Memory B cell (primary cell): Measurements from ENCODE around the gene RASA3.

Source experiments
- ATAC-seq: fragments of 150-1000 bp; cut with Tn5 transposase; 2 replicates; pipeline ENCODE4 v1.10.0; 2021; ENCODE audit warnings: low read depth, mild to moderate bottlenecking, moderate library complexity
- DNase-seq, 2 donors: peaks; one replicate each; pipeline ENCODE4 v3.0.0; 2022; ENCODE audit warnings: low spot score in 2 of 2
- H3K27ac Mint-ChIP-seq: one replicate; pipeline ENCODE4 v1.8.0; 2022; ENCODE audit warnings: mild to moderate bottlenecking, moderate library complexity, mixed read lengths
- H3K27me3 Mint-ChIP-seq: one replicate; pipeline ENCODE4 v1.8.0; 2022; ENCODE audit warnings: mixed read lengths
- H3K36me3 Mint-ChIP-seq: one replicate; pipeline ENCODE4 v1.8.0; 2022; ENCODE audit warnings: mild to moderate bottlenecking, mixed read lengths
- H3K4me1 Mint-ChIP-seq: one replicate; pipeline ENCODE4 v1.8.0; 2022; ENCODE audit warnings: mixed read lengths
- H3K4me3 Mint-ChIP-seq: one replicate; pipeline ENCODE4 v1.8.0; 2022; ENCODE audit warnings: mild to moderate bottlenecking, moderate library complexity, mixed read lengths
- H3K9me3 Mint-ChIP-seq: one replicate; pipeline ENCODE4 v1.8.0; 2022; ENCODE audit warnings: mixed read lengths

Gene RASA3

DNA sequence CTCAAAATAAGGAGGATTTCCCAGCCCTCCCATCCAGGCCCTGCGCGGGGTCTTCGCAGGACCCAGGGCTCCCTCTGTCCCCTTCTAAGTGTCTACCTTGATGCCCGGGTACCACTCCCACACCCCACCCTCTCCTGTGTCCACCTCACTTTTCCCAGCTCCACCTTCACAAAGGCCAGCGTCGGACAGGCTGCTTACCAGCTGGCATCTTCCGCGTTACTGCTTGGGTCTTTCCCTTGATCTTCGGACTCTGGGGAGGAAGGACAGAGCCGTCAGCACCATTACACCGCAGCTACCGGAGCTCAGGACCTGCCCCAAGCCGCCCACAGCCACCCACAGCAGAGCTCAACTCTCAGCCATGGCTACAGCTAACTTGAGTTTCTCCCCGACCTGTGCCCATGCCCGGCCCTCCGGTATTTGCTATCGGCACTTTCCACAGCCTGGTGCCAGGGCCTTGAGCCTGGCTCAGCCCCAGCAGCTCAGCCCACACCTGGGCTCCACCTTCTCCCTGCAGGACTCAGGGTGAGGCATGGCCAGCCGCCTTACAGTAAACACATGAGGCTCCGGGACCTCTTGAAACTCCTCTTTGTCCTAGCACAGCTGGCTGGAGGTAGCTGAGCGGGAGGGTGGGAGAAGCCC lies 162.3 kb downstream of the RASA3 start:
- Mint-ChIP-seq H3K36me3 (peaks cover 4% of the 10 kb centered on the region), H3K27me3 (no peaks in the 10 kb centered on the region), H3K4me1 (no peaks in the 10 kb centered on the region), H3K27ac (no peak overlapping the region), H3K4me3 (no peak overlapping the region), H3K9me3 (no peaks in the 10 kb centered on the region)
- DNase-seq (no peak), ATAC-seq (no peak)

DNA sequence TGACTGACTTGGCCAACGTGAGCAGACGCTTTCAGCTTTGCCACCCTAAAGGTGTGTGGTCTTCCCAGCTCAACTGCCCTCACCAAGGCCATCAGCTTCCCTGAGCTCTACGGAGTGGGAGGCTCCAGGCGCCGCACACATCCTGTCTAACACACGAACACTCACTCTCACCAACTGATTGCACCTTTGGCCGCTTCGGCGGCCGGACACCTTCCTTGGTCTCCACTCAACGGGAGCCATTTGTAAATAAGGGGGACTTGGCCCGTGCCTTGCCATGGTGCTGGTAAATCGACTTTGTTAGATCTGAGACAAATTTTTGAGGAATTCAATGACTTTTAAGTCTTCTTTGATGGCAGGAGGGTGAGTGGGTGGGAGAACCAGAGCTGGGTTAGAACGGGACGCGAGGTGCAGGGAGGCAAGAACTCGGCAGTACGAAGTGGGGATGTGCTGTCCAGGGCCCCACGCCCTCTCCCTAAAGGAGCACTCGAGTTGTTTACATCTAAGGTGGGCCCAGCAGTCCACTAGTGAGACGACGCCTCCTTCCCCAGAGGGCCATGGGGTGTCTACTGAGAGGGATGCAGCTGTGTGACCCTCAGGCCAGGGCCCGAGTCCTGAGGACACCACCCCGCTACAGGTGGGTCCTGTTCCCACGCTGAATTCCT lies 163.0 kb downstream of the RASA3 start:
- no peaks in the 10 kb centered on the region for H3K9me3 Mint-ChIP-seq
- no peaks in the 10 kb centered on the region for H3K27me3 Mint-ChIP-seq
- ATAC-seq, result no peak

DNA sequence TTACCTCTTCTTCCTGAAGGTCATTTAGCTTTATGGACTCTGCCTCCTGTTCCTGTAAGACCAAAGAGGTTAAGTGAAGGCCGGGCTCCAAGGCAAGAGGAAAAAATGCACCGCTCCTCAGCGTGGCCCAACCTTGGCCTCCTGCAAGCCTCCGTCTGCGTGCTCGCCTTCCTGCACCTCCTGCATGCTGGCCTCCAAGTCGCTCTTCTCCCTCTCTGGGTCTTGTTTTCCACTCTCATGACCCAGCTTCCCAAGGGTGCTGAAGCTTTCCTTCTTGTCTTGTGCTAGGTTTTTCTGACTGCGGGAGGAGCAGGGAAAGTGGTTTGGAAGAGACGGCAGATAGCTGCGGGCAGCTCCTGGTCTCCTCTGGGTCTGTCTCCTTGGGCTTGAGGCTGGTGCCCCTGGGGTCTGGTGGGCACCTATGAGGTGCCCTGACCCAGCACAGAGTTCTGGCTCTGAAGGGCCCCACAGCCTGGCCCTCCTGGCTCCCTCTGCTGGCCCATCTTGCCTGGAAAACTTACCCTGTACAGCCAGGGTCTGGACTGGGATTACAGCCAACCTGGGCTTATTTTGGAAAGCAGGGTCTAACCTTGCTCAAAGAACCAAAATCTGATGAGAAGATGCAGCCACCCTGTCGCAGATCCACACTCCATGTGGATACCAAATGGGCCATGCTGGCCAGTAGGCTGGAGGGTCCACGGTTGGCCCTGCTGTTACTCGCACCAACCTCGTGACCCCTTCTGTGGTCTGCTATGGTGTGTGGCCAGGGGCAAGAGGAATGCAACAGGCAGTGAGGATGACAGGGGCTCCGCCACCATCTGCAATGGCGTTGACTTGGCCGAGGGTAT lies 163.7 kb downstream of the RASA3 start:
- ATAC-seq (no peak), DNase-seq (no peak)
- Mint-ChIP-seq H3K9me3 (no peaks in the 10 kb centered on the region), H3K4me3 (no peak overlapping the region), H3K27me3 (no peaks in the 10 kb centered on the region), H3K27ac (no peak overlapping the region), H3K36me3 (no peaks in the 10 kb centered on the region), H3K4me1 (no peaks in the 10 kb centered on the region)

More for the DNA sequence above, 163.0 kb downstream of the RASA3 start:
- Mint-ChIP-seq H3K4me1 (no peaks in the 10 kb centered on the region), H3K27ac (no peak overlapping the region), H3K4me3 (no peak overlapping the region), H3K36me3 (peaks cover 4% of the 10 kb centered on the region)
- no peak for DNase-seq

DNA sequence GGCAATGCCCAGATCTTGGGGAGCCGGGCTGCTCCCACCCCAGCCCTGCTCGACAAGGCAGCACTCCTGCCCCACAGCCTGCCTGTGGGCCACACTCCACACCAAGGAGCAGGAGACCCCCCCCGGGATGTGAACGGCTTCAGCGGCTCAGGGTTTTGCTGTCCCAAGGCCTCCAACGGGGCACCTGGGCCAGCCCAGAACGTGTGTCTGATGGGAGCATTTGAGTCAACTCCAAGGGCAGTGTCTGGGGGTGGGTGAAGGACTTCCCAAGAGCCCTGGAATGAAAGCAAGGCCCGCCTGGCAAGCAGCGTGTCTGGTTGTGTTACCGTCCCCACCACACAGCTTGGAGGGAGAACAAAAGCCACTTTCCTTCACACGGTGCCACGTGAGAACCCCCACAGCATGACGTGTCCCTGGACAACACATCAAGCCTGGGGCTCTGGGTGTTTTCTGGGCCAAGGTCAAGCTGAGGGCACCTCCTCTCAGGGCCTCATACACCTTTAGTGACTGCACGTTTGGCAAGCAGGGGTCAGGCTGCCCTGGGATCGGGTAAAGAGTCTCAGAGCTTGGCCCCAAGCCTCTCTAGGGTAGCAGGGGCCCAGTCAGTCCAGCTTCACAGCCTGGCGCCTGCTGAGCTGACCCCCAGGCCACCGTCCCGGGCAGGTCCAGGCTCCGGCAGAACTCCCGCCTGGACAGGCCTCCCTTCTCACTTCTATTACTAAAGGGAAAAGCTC lies 164.5 kb downstream of the RASA3 start:
- H3K4me1 Mint-ChIP-seq, result no peaks in the 10 kb centered on the region
- no peak overlapping the region for H3K27ac Mint-ChIP-seq
- no peak overlapping the region for H3K4me3 Mint-ChIP-seq
- no peak for ATAC-seq
- H3K9me3 Mint-ChIP-seq, result no peaks in the 10 kb centered on the region
- H3K27me3 Mint-ChIP-seq, result no peaks in the 10 kb centered on the region
- no peak for DNase-seq
- no peaks in the 10 kb centered on the region for H3K36me3 Mint-ChIP-seq

DNA sequence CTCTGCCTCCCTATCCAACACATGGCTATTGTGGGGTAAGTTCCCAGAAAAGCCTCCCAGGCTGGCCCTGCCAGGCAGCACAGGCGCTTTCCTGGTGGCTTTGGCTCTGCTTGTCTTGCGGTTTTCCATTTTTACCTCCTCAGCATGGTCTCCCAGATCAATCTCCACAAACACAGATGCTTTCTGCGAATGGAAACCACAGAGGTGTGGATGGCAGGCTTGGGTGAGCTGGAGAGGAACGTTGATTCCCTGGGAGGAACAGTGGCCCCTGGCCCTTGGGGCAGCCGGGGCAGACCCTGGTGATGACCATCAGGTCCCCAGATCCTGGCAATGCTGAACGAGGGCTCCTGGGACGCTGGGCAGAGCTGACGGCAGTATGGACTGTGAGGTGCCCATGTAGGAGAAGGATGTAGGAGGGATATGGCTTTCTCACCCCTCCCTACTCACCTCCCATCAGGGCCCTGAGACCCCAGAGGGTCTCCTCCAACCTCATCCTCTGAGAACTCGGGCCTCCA lies 165.2 kb downstream of the RASA3 start:
- Mint-ChIP-seq H3K4me3 (no peak overlapping the region), H3K9me3 (no peaks in the 10 kb centered on the region), H3K4me1 (no peaks in the 10 kb centered on the region), H3K36me3 (no peaks in the 10 kb centered on the region), H3K27me3 (no peaks in the 10 kb centered on the region), H3K27ac (no peak overlapping the region)
- DNase-seq (no peak), ATAC-seq (no peak)

DNA sequence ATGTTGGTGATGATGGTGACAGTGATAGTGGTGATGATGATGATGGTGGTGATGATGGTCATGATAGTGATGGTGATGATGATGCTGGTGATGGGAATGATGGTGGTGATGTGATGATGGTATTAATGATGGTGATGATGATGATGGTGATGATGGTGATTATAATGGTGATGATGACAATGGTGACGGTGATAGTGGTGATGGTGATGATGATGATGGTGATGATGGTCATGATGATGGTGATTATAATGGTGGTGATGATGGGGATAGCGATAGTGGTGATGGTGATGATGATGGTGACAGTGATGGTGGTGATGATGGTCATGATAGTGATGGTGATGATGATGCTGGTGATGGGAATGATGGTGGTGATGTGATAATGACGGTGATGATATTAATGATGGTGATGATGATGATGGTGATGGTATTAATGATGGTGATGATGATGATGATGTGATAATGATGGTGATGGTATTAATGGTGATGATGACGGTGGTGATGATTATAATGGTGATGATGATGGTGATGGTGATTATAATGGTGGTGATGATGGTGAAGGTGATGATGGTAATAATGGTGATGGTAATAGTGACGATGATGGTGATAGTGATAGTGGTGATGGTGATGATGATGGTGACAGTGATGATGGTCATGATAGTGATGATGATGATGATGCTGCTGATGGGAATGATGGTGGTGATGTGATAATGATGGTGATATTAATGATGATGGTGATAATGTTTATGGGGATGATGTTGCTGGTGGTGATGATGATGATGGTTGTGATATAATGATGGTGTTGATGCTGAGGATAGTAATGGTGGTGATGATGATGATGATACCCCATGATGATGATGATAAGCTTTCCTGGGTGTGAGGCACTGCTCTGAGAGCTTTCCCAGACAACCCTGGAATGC lies 166.2 kb downstream of the RASA3 start:
- no peak for DNase-seq
- no peaks in the 10 kb centered on the region for H3K27me3 Mint-ChIP-seq
- peaks cover 4% of the 10 kb centered on the region for H3K36me3 Mint-ChIP-seq
- H3K4me3 Mint-ChIP-seq, result no peak overlapping the region
- no peak overlapping the region for H3K27ac Mint-ChIP-seq
- no peak for ATAC-seq
- H3K4me1 Mint-ChIP-seq, result no peaks in the 10 kb centered on the region
- no peaks in the 10 kb centered on the region for H3K9me3 Mint-ChIP-seq

DNA sequence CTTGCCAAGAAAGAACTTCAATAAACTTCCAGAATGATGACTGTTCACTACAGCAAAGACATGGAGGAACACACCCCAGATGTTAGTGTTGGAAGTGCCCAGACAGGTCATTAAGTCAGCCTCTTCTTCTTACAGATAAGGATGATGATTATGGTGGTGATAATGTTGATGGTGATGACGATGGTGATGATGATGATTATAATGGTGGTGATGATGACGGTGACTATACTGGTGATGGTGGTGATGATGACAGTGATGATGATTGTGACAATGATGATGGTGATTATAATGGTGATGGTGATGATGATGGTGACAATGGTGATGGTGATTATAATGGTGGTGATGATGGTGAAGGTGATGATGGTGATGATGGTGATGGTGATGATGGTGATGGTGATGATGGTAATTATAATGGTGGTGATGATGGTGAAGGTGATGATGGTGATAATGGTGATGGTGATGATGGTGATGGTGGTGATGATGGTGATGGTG lies 167.0 kb downstream of the RASA3 start:
- peaks cover 5% of the 10 kb centered on the region for H3K36me3 Mint-ChIP-seq
- H3K27ac Mint-ChIP-seq, result no peak overlapping the region
- peaks cover under 1% of the 10 kb centered on the region for H3K9me3 Mint-ChIP-seq
- peaks cover under 1% of the 10 kb centered on the region for H3K4me1 Mint-ChIP-seq
- DNase-seq (no peak), ATAC-seq (no peak)
- no peaks in the 10 kb centered on the region for H3K27me3 Mint-ChIP-seq
- no peak overlapping the region for H3K4me3 Mint-ChIP-seq

DNA sequence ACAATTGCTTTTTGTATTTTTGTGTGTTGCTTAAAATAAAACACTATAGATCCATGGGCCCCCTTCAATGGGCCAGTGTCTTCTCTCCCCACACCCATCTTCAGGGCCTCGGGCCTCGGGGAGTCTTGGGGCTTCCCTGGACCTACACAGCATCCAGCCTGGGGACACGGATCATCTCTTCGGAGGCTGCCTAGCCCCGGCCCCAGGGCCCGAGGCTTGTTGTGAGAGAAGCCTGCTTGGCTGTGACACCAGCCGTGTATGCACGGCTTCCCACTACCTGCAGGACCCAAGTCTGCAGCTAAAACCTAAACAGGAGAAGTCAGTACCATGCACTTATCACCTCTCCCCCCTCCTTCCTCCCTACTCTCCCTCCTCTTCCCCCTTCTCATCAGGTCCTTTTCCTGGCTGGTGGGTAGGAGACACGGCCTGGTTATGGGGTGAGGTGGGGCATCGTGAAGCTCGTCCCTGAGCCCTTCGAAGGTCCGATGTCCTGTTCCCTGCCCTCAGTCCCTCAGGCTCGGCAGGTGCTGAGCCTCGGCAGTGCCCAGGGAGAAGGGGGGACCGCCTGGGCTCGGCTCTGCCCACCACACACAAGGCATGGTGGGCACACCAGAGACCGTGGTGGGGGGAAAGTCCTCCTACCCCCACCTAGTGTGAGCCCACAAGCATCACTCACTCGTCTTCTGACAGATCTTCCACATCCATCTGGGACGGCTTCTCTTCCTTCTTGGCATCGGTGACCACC lies 168.0 kb downstream of the RASA3 start:
- peaks cover 6% of the 10 kb centered on the region for H3K36me3 Mint-ChIP-seq
- H3K4me1 Mint-ChIP-seq, result peaks cover 2% of the 10 kb centered on the region
- H3K27me3 Mint-ChIP-seq, result no peaks in the 10 kb centered on the region
- H3K9me3 Mint-ChIP-seq, result peaks cover 2% of the 10 kb centered on the region
- H3K27ac Mint-ChIP-seq, result no peak overlapping the region
- no peak overlapping the region for H3K4me3 Mint-ChIP-seq
- ATAC-seq, result no peak
- no peak for DNase-seq

DNA sequence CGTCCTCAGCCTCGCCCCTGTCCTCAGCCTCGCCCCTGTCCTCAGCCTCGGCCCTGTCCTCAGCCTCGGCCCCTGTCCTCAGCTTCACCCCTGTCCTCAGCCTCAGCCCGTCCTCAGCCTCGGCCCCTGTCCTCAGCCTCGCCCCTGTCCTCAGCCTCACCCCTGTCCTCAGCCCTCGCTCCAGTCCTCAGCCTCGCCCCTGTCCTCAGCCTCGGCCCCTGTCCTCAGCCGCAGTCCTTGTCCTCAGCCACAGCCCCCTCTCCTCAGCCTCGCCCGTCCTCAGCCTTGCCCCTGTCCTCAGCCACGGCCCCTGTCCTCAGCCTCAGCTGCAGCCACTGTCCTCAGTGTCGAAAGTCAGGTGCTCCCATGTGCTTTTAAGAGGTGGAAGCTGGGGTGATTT lies 169.0 kb downstream of the RASA3 start:
- ATAC-seq (no peak), DNase-seq (no peak)
- Mint-ChIP-seq H3K4me3 (no peak overlapping the region), H3K27me3 (no peaks in the 10 kb centered on the region), H3K9me3 (peaks cover 6% of the 10 kb centered on the region), H3K36me3 (peaks cover 11% of the 10 kb centered on the region), H3K4me1 (peaks cover 2% of the 10 kb centered on the region), H3K27ac (no peak overlapping the region)

DNA sequence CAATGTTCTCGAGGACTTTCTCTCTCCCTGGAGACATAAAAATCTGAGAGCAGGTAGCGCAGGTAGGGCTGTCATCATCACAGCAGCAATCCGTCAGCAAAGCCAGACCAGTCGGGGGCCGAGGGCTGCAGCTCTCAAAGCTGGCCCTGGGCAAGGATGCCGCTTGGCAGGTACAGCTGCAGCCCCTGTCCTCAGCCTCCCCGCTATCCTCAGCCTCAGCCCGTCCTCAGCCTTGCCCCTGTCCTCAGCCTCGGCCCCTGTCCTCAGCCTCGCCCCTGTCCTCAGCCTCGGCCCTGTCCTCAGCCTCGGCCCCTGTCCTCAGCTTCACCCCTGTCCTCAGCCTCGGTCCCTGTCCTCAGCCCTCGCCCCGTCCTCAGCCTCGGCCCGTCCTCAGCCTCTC lies 169.4 kb downstream of the RASA3 start:
- Mint-ChIP-seq H3K27ac (no peak overlapping the region), H3K4me1 (peaks cover 2% of the 10 kb centered on the region), H3K27me3 (no peaks in the 10 kb centered on the region), H3K9me3 (peaks cover 6% of the 10 kb centered on the region), H3K36me3 (peaks cover 11% of the 10 kb centered on the region), H3K4me3 (no peak overlapping the region)
- DNase-seq, result no peak
- no peak for ATAC-seq

DNA sequence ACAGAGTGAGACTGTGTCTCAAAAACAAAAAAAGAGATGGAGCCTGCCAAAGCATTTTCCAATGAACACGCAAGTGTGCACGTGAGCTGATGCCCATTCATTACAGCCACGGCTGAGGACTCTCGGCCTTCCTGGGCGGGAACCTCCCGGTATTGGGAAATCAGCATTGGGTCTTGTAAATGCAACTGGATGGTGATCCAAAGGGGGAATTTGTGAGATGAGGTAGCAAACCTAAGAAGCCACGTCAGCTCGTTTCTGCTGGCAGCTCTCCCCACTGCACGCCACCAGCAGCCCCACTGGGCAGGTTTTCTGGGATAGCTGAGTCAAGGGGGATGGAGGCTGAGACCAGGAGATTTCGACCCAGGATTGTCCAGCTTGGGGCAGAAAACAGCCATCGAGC lies 170.0 kb downstream of the RASA3 start:
- DNase-seq (no peak), ATAC-seq (no peak)
- Mint-ChIP-seq H3K27ac (no peak overlapping the region), H3K36me3 (peaks cover 14% of the 10 kb centered on the region), H3K4me3 (no peak overlapping the region), H3K4me1 (peaks cover 2% of the 10 kb centered on the region), H3K27me3 (no peaks in the 10 kb centered on the region), H3K9me3 (peaks cover 6% of the 10 kb centered on the region)

DNA sequence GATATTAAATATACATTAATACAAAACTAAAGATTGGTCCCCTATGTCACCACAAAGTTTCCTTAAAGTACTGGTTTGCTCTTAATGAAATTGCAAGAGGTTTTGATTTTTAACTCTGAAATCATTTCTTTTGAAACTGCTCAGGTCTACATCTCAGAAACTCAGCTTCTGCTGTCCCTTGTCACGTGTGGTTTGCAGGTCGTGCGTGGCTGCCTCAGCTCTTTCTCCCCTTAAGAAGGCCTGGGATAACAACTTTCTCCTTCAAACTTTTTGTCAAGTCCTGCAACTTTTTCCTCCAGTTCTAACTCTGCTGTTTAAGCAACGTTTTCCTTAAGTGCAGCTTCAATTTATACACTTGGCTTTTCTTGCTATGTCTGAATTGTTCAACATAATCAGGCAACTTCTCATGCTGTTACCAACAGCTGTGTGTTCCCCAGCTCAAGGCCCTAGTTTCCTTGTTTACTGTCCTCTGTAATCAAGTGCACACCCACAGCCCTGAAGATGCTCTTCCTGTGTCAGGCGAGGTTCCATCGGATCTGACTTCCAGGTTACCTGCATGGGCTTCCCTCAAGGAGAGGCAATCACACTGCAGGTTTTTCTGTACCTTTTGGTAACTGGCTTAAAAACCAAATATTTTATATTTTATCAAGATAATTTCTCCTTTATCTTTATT lies 172.0 kb downstream of the RASA3 start:
- Mint-ChIP-seq H3K4me3 (no peak overlapping the region), H3K27me3 (no peaks in the 10 kb centered on the region), H3K9me3 (peaks cover 14% of the 10 kb centered on the region), H3K36me3 (peaks cover 24% of the 10 kb centered on the region), H3K4me1 (peaks cover 6% of the 10 kb centered on the region), H3K27ac (no peak overlapping the region)
- DNase-seq (no peak), ATAC-seq (no peak)
